ENCODE measurements around the gene TPCN1. TPM values are rescaled to one million over a fixed set of nuclear protein-coding genes. Genes with fewer than 3 reads are reported as not detected.

Gene TPCN1
- total and polyA plus RNA-seq, 2 of the 13 experiments (the other 11 are each of a cell fraction or from before 2014, with no cell fraction given): 8.0 to 26.8 TPM

- ATAC-seq (no peak), DNase-seq (ENCODE audit: low spot score) (no peak), FAIRE-seq (no peak)
- CTCF ChIA-PET (ENCODE audit: low intra/inter-chr PET ratio, low total read pairs): no interaction called here
- Histone ChIP-seq H3K9ac (ENCODE audit: insufficient read depth, low read depth, low read length) (no peak overlapping the region), H3K4me2 (ENCODE audit: low read depth, low read length) (no peak overlapping the region), H3K4me3 (replicated peaks in 1 of 3; ENCODE audit: insufficient read depth in 1 of 3, low read depth in 2 of 3, low read length in 3 of 3) (no peak overlapping the region), H3K4me1 (ENCODE audit: insufficient read depth, low read length) (no peaks in the 10 kb centered on the region), H4K20me1 (ENCODE audit: insufficient read depth, low read length) (no peaks in the 10 kb centered on the region), H3K79me2 (ENCODE audit: insufficient read depth, low read length) (no peaks in the 10 kb centered on the region), H3K9me3 (ENCODE audit: low read length) (no peaks in the 10 kb centered on the region), H2AFZ (ENCODE audit: low read length) (no peak overlapping the region), H3K36me3 (replicated peaks in 1 of 2; ENCODE audit: control insufficient read depth in 1 of 2, insufficient read depth in 2 of 2, low read length in 2 of 2) (no peaks in the 10 kb centered on the region; a peak in 1 of 5 replicates), H3K27ac (ENCODE audit: extremely low read length, insufficient read depth, low read length) (no peak overlapping the region), H3K27me3 (ENCODE audit: control insufficient read depth in 1 of 2, insufficient read depth in 2 of 2, low read length in 2 of 2) (no peaks in the 10 kb centered on the region)
- TF ChIP-seq ZNF761 (CRISPR knock-in tag; conservative IDR thresholded peaks at IDR 0.05) (no peak), BRF2 (CRISPR knock-in tag; IDR thresholded peaks at IDR 0.05) (no peak), ZNF414 (CRISPR knock-in tag; IDR thresholded peaks at IDR 0.05) (no peak), SCMH1 (CRISPR knock-in tag; IDR thresholded peaks at IDR 0.05; ENCODE audit: borderline replicate concordance) (no peak), MAF1 (CRISPR knock-in tag; IDR thresholded peaks at IDR 0.05; ENCODE audit: borderline replicate concordance) (no peak), HDAC2 (CRISPR knock-in tag; IDR thresholded peaks at IDR 0.05) (no peak), RFX3 (CRISPR knock-in tag; IDR thresholded peaks at IDR 0.05) (no peak), FOXK2 (IDR thresholded peaks at IDR 0.05) (no peak), ZNF510 (CRISPR knock-in tag; IDR thresholded peaks at IDR 0.05; ENCODE audit: low read depth) (no peak), ZNF773 (CRISPR knock-in tag; IDR thresholded peaks at IDR 0.05; ENCODE audit: borderline replicate concordance) (no peak)
- no TSS peak for BruUV-seq (replicated peaks)
- WGBS (ENCODE audit: low lambda C conversion rate): 98% methylated on average over 9 of the region's 11 CpGs
- in situ Hi-C loops (cut with HindIII; ENCODE audit: extremely low pct_ligation_motif_present, low pct_unique_long_range_greater_than_20kb) (loop anchor here (5.0 kb wide), 1 partner anchor 121 kb away; no protein-coding TSS in a partner anchor), intact Hi-C loops (cut with micrococcal nuclease; ENCODE audit: unreplicated experiment) (no loop called here)
- POLR2A ChIA-PET: no interaction called here
Observed at GRCh38 chr12:113306382-113306781, 85.1 kb downstream of the TPCN1 start.
